HG03354 (cell line): ENCODE measurements around the gene SYNE1.
"Not testable (repeated sequence)": the region's sequence is repeated elsewhere in the genome, so short reads cannot be mapped to it uniquely, and the experiment has no call there.

ENCODE experiments used
- ATAC-seq: cut with Tn5 transposase; IDR thresholded peaks from one replicate; pipeline ENCODE4 v1.9.1; 2021; ENCODE audit warnings: mild to moderate bottlenecking; ENCODE audit not compliant: unreplicated experiment, poor library complexity, severe bottlenecking

The SYNE1 gene

DNA sequence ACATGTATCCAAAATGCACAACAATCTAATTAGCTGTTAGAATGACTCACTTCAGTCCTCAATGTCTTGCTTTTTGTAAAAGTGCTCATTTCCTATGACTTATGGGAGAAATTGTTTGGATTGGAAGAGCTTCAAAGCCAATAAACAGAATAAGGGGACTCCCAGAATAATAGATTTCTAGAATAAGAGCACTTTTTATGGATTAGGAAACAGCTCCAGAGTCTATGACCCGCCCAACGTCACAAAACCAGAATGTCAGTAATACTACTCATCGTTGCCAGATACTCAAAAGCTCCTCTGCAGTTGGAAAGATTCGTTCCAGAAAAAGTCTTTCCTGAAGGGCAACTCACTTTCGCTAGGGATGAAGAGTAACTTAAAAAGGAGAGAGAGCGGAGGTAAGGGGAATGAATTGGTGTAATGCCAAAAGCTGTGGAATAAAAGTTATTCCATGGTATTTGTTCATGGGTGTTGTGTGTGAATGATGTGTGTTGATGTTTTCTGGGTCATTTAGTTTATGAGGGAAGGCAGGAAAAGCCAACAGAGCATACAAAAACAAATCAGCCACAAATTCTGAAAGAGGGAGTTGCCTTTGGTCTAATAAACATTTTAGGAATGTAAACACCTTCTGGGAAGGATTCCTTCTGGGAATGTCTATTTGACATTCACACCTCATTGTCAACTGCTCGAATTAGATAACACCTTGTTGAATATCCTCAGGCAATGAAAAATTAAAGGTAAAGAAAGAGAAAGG, 64.6 kb downstream of the SYNE1 start:
- ATAC-seq, result no peak

GRCh38 chr6:152571943-152572337, 65.2 kb downstream of the SYNE1 start:
- ATAC-seq, result no peak

DNA sequence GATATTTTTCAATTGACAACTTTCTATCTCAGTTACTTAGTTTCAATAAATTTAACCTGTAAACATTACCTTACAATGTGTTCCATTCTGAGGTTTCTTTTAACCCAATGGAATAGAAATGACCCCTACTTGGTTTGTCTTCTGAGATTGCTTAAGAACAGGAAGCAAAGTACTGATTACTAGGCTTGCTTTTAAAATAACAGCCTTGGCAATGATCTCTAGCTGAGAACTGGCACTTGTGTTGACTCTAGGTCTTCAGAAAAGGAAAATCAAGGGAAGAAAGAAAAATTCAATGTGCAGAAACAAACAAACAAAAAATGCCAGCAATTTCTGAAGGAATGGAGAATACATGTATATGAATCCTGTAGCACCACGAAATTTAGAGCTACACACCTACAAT, 66.1 kb downstream of the SYNE1 start:
- ATAC-seq, result no peak

DNA sequence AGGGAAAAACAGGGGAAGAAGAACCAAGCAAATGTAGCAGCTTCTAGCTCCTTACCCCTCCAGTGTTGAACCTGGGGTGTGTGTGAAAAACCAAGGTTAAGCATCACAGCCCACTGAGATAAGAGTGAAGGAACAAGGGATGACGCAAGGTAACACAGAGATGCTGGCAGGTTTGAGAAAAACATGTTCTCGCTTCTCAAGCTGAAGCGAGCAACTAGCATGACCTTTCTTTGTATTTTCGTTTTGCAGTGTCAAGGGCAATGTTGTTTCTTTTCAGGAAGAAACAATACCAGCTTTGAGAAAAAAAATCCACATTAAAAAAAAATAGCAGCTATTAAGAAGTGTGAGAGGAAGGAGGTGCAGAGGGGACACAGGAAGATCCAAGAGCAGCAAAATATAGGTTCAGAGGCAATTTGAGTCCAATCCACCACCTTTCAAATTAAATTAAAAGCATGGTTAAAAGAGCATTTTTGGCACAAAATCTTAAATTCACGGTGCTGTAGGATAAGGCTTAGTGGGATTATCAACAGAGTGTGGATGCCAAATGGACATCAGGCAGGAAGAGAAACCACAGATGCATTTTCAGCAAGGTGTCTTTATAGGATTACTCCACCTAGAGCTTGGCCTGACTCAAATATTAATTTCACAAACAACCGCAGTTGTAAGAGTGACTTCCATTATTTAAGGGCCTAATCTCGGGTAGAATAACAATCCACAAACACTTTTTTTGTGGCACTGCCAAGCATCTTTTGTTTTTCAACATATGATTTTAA, 70.9 kb downstream of the SYNE1 start:
- no peak for ATAC-seq

DNA sequence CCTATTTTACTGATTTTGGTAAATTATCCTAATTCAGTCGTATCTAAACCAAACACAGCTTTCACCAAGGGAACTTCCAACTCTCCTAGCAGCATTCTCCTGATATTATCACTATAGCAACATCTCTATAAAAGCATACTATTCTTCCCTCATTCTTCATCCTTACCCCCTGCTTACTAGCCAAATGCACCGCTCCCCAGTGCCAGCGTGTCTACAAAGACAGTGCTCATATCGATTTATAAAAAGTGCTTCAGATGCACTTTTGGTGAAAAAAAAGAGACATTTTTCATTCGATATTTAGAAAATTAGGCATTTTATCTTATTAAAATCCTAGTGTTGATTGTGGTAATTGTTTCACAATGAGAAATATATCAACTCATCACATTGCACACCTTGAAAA, 74.0 kb downstream of the SYNE1 start:
- ATAC-seq, result no peak

- ATAC-seq, result not testable (repeated sequence)
Observed at GRCh38 chr6:152558798-152559197, 78.4 kb downstream of the SYNE1 start.

DNA sequence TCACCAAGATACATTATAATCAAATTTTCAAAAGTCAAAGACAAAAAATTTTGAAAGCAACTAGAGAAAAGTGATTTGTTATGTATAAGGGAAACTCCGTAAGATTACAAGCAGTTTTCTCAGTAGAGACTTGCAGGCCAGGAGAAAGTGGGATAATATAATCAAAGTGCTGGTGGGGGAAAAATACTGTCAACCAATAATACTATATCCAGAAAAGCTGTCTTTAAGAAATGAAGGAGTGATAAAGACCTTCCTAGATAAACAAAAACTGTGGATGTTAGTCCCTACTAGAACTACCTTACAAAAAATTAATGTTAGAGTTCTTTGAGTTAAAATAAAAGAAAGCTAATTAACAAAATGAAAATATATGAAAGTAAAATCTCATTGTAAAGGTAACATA, 79.7 kb downstream of the SYNE1 start:
- no peak for ATAC-seq

DNA sequence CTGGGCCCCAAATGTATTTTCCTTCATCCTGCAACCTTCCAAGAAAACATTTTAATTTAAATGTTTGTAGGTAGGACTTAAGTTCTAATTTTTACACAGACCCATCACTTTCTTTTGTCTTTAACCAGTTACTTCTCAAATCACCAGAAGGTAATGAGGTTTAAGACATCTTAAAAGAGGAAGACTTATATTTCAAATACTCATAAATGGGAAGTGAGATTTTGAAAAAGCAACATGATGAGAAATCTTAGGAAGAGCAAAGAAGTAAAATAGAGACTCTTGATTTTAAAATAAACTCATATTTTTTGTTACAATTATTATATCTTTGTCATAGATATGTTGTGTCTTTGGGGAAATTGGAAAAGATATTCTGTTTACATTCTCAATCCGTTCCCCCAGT, 82.3 kb downstream of the SYNE1 start:
- no peak for ATAC-seq

- peak; percentile 96 for ATAC-seq
Observed at GRCh38 chr6:152552616-152553209, 84.4 kb downstream of the SYNE1 start.

GRCh38 chr6:152543519-152543918, 93.6 kb downstream of the SYNE1 start:
- ATAC-seq, result no peak

- ATAC-seq, result no peak
Observed at GRCh38 chr6:152540381-152540780, 96.8 kb downstream of the SYNE1 start.

DNA sequence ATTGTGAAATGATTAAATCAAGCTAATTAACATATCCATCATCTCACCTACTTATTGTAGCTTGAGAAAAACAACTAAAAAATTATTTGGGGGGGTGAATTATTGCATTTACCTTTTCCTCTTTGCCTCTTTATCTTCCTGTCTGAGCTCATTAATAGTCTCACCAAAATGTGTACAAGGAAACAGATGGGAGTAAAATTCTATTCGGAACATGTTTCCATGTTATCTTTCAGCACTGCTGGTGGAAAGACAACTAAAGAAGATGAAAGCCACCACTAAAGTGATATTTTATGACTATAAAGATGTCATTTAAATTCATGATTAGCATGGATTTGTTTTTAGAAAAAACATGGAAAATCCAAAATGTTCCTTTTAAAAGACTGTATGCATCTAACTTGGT, 102.6 kb downstream of the SYNE1 start:
- no peak for ATAC-seq

DNA sequence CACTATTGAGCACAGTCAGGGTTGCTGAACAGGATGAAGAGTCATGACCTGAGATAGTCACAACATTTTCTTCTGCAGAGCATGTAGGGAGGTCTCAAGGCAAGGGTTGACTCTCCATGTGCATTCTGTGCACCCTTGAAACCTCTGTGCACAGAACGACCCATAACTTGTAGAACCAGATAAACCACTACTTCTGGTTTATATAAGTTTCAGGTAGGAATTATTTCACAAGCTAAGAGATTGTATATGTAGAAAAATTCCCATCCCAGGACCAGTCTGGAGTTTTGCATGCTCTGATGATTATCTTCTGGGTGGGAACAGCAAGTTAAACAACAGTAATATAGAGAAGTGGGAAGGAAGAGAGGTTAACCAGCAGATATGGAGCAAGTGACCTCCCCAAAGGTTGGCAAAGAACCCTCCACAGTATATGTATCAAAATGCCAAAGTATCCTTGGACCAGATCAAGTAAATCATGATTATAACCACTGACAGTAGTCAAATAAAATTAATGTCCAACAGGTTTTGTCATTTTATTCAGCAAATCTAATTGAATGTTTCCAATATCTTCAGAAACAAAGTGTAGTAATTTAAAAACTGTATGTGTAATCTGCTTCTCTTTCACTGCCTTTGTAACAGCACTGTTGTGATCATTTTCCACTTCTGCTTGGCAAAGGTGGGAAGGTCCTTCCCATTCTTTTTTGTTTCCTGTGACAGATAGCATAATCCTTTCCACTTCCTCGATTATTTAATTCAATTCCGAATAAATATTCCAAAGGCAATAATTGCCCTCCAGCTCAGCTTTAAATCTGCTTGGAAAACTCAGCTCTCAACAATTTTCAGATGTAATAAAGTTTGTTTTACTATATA, 104.4 kb downstream of the SYNE1 start:
- no peak for ATAC-seq

DNA sequence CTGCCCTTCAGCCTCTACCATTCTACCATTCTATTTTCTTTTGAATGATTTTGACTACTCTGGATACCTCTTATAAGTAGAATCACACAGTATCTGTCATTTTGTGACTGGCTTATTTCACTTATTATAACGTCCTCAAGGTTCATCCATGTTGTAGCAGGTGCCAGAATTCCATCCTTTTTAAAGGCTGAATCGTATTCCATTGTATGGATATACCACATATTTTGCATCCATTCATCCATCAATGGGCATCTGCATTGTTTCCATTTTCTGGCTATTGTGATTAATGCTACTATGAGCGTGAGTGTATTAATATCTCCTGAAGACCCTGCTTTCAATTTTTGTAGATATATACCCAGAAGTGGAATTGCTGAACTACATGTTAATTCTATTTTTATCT, 105.5 kb downstream of the SYNE1 start:
- no peak for ATAC-seq

DNA sequence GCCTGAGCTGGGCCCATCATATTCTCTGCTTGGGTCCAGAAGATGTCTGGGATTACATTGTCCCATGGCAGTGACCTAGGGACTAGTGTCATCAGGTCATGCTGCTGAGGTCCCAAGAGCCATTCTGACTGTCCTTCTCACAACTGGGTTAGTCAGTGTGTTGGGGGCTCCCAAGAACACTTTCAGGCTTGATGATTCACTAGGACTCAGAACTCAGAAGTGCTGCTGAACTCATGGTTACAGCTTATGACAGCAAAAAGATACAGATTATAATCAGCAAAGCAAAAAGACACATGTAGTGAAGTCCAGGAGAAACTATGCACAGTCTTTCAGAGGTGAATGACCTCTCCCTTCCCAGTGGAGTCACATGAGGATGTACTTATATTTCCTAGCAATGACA, 107.8 kb downstream of the SYNE1 start:
- ATAC-seq, result no peak

- not testable (repeated sequence) for ATAC-seq
Observed at GRCh38 chr6:152514120-152514519, 123.0 kb downstream of the SYNE1 start.

GRCh38 chr6:152509916-152510315, 127.2 kb downstream of the SYNE1 start:
- no peak for ATAC-seq

DNA sequence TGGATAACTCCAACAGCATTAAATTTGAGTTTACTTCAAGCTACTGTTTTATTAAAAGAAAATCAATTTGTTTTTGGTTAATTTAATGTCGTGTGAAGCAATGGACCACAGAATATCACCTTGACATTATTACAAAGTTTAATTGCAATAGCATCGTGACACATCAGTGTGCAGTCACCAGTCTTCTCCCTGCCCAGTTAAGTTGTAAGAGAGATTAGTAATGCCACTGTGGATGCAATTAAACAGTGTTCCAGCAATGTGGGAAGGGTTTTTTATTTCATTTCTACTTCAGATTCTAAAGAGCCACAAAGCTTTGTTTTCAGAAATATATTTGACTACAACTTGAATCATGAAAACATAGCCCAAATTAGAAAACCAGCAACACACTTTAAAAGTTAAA, 128.7 kb downstream of the SYNE1 start:
- ATAC-seq, result no peak

GRCh38 chr6:152503546-152503945, 133.6 kb downstream of the SYNE1 start:
- ATAC-seq, result no peak
